HG03159 (cell line): Measurements from ENCODE around the gene CCDC63.

Source experiments
- ATAC-seq: cut with Tn5 transposase; IDR thresholded peaks from one replicate; pipeline ENCODE4 v1.9.1; 2021; ENCODE audit warnings: mild to moderate bottlenecking, moderate library complexity; ENCODE audit not compliant: unreplicated experiment

Gene CCDC63

DNA sequence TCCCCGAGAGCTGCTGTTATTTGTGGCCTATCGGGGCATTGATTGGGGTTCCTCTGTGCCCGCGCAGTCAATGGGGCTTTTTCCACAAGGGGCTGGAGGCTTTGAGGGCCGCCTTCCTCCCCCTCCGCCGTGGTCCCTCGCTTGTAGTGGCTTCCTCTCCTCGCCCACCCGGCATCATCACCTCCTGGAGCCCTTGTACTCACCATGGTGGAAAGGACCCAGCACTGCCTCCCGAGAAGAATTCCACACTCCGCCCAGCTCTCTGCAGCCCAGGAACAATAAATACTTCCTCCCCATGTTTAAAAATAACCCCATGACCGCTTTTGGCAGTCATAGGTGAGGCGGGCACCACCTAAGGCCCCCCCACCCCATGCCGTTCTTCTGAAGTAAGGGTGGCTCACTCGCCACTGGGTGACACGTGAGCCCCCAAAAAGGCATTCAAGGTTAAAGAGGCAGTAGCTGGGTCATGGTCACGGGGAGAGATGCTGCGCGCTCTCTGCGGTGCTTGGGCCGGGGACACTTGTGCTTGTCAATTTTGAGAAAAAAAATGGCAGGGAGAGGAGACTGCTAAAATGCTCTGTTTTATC lies 73.6 kb downstream of the CCDC63 start, which contains the start of gene MYL2:
Gene MYL2 (minus strand): TSS at position 256 of the 587 bp plus-strand sequence. CDS start 50 bp downstream, at position 206.
- no peak for ATAC-seq

- ATAC-seq: no peak
Observed at GRCh38 chr12:110921262-110921661, 74.5 kb downstream of the CCDC63 start.

DNA sequence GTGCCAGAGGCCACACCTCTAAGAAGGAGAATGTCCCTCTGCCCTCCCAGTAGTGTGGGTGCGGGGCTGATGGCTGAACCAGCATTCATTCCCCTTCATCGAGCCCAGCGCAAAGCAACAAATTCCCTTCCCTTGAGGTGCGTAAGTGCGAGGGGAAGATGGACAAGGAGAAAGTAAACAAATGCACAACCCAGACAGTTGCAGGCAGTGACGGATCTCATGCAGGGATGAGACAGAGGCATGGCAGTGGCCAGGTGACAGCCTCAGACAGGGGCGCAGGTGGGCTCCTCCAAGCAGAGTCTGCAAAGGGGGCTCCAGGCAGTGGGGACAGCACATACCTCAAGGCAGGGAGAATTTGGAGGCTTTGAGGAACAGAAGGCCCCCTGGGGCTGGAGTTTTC lies 75.9 kb downstream of the CCDC63 start:
- no peak for ATAC-seq

GRCh38 chr12:110923192-110923591 lies 76.4 kb downstream of the CCDC63 start:
- ATAC-seq: no peak

DNA sequence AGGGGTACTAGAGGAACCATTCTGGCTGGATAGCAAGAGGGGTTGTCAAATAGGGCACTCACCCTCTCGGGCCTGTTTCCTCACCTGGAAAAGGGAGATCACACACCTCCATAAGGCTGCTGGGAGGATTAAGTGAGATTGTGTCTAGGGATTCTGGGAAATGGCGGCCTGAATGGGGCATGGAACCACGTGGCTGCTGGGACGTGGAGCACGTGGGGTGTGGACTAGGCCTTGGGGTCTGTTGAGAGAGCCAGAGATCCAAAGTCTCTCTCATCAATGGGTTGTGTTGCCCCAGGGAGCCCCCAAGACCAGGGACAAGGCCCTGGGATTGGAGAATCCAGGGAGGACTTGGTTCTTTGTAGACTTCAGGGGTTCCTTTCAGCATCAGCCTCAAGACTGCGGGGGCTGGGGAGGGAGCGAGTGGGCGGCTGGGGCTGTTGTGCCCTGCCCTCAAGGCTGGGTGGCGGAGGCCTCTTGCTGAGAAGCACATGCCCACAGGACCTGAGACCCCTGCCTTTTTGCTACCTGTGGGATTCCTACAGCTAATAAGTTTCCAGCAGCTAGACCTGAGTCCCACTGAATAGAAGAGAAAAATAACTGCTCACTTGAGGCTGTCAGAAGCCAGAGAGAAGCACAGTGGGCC lies 77.0 kb downstream of the CCDC63 start:
- ATAC-seq: no peak

- ATAC-seq: no peak
Observed at GRCh38 chr12:110927546-110927945, 80.8 kb downstream of the CCDC63 start.

DNA sequence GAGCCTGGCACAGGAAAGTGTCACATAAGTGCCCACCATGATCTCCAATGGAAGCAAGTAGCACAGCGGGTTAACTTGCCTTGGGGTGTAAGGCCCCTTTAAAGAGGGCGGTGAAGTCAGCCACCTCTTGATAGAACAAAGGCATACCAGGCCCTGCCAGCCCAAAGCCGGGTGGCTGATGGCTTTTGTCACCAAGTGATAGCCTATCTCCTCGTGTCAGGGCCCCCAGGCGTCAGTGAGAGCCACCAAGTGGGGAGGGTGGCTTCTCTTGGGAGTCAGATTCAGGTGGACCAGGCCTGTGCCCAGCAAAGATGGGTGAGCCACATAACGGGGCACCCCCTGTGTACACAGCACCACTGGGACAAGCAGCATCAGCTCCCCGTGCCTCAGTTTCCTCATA lies 81.9 kb downstream of the CCDC63 start:
- ATAC-seq: no peak

DNA sequence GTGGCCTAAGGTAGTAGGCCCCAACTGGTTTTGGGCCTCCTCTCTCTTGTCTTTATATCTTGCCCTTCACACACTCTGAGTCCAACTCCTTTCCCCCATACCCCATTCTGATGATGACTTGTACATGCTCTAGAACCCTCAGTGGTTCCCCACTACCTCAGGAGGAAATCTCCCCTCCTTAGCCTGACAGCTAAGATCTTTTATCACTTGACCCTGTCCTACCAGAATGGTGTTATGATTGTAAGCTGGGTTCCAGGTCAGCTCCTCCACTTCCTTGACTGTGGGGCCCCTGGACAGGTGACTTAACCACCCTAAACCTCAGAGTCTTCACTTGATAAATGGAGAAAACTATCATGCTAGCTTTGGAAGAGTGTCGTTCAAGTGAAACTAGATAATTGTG lies 83.0 kb downstream of the CCDC63 start:
- ATAC-seq: no peak

- ATAC-seq: no peak
Observed at GRCh38 chr12:110930348-110931314, 83.8 kb downstream of the CCDC63 start.

DNA sequence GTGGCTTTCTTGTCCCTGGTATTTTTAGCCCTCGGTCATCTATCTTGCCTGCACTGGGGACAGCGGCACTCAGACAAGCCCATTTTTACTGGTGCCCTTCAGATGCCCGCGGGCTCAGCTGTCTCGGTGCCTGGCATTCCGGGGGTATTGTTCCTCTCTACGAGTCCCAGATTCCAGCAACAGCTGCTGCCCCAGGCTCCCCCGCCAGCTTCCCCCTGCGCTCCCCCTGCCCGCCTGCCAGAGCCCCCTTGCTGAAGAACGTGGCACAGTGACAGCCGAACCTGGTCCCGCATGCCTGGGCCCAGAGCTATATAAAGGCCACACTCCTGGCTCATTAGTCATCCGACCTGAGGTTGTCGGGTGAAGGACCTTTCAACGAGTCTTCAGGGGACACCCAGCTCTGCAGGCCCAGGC lies 84.5 kb downstream of the CCDC63 start:
- ATAC-seq: no peak

DNA sequence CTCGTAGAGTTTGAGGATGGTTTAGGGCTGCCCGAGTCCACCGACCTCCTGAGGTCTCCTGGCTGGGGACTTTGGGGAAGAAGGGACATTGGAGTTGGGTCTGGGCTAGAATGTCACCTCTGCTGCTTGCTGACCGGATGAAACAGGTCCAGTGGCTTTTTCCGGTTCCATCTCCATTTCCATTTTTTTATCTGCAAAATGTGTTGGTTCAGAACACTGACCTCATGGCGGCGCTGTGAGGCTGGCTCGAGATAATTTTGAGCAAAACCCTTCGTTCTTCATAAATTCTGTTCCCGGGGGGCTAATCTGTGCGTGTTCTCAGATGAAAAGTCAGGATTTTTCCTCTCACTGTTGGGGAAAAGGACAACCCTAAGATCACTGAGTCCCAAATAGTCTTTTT lies 85.3 kb downstream of the CCDC63 start:
- no peak for ATAC-seq

DNA sequence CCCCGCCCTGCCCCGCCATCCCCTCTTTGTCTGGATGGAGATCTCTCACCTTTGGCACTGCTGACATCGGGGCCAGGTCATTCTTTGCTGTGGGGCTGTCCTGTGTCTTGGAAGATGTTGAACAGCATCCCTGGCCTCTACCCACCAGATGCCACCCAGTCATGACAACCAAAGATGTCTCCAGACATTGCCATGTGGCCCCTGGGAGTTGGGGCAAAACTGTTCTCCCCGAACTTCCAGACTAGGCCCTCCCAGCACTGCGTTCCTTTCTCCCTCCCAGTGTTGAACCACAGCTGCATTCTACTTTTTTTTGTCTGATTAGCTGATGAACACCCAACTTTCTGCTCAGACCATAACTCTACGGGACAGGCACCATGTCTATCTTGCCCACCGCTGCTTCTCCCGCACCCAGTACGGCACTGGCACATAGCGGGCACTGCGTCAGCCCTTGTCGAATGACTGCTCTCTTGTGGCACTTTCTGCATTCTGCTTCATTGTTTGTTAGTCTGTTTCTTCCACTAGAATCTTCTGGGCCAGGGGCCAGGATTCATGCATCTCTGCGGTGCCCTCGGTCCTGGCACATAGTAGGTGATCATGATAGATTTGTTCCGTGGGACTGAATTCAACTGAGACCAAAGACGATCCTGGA lies 86.7 kb downstream of the CCDC63 start:
- ATAC-seq: no peak

DNA sequence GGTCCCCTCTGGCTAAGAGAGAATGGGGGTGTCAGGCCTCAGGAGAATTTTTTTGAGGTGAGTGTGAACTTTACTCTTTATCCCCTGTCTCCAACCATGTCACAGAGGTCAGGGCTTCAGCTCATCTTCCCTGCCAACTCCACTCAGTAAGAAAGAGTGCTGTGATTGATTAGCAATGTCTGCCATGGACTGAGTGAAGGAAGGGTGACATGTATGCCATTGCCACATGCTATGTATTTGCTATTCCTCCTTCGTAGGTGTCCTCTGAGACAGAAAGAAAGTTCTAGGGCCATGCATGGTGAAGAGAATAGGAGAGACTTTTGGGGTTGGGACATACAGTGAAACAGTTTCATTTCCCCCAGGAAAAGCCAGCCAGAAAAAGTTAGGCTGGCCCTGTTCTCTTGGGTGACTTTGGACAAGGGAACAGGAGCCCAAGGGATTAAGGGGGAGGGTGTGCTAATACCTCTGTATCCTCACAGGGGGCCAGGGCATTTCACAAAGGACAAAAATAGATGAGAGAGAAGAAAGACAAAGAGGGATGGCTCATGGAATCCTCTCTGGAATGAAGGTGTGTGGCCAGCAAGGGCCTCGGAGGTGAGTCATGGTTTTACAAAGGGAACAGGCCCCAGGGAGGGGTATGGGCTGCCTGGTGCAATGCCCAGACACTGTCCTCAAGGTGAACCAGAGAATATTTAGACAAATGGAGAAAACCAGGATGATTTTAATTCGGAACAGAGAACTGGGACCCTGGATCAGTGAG lies 87.5 kb downstream of the CCDC63 start:
- ATAC-seq: no peak

DNA sequence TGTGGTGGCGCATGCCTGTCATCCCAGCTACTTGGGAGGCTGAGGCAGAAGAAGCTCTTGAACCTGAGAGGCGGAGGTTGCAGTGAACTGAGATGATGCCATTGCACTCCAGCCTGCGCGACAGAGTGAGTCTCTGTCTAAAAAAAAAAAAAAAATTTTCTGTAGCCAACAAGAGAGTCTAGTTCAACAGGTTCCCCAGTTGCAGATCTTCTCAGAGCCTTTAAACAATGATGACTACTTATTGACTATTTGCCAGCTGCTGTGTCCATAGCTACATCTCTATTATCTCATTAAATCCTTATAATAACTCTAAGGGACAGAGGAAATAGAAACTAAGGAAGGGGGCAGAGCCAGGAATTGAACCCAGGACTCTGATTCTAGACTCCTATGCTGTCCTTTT lies 88.8 kb downstream of the CCDC63 start:
- ATAC-seq: no peak

- ATAC-seq: no peak
Observed at GRCh38 chr12:110936367-110937103, 89.7 kb downstream of the CCDC63 start.

DNA sequence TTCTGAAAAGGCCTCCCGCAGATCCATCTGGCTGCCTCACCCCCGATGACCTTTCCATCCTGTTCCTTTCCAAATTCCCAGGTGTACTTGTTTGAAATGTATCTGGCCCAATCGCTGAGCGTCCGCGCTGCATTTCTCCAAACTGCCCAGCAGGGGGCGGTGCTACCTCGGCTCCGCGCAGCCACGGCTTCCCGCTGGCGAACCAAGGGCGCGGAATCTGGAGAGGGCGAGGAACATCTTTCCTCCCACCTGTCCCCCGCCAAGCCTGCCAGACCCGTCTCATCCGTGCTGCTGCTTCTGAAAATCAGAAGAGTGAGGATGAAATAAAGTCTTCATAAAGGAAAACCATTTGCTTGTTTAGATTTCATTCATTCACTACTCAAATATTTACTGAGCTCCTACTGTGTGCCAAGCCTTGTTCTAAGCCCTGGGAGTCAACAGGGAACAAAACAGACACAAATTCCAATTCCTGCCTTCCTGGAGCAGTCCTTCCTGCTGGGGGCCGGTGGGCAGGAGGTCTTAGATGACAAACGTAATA lies 90.4 kb downstream of the CCDC63 start:
- no peak for ATAC-seq

DNA sequence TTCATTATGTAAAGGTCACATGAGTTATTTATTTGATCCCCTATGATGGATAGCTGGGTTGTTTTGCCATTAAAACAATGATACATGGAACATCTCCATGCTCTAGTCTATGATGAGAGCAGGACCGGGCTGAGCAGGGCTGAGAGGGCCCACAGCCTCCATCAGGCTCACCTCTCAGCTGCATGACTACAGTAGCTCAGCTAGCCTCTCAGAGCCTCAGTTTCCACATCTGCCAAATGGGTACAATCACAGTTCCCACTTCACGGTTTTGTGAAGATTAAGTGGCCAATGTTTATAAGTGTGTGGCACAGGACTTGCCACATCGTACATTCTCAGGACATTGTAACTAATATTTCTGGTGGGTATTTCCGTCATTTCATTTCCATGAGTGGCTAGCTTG lies 93.5 kb downstream of the CCDC63 start:
- no peak for ATAC-seq

GRCh38 chr12:110940933-110941332 lies 94.1 kb downstream of the CCDC63 start:
- no peak for ATAC-seq

DNA sequence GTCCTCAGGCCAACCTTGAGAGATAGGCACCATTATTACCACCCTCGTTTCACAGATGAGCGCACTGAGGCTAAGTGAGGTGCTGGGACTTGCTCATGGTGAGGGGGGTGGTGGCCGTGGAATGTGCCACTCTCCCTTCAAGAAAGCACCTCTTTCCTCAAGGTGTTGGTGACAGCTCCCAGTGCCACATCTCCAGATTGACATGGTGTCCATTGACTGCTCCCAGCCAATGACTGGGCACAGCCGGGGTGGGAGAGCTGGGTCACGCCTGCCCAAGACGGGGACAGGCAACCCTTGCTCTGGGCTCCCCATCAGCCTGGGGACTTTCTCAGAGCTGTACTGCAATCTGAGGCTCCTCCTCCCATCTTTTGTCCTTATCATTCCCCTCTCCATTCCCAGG lies 94.6 kb downstream of the CCDC63 start:
- no peak for ATAC-seq

- no peak for ATAC-seq
Observed at GRCh38 chr12:110943373-110943772, 96.6 kb downstream of the CCDC63 start.
